NCI-H446 (cell line): Measurements from ENCODE around the gene IL15RA.
A peak's percentile ranks its signal among the peaks of the same experiment; 100 is the strongest.
"Not testable (repeated sequence)": the region's sequence is repeated elsewhere in the genome, so short reads cannot be mapped to it uniquely, and the experiment has no call there.

ENCODE experiments used
- DNase-seq, 2 experiments: peaks; one replicate each; lab custom pipeline; 2025; lab: John Stamatoyannopoulos, UW

The IL15RA gene

DNA sequence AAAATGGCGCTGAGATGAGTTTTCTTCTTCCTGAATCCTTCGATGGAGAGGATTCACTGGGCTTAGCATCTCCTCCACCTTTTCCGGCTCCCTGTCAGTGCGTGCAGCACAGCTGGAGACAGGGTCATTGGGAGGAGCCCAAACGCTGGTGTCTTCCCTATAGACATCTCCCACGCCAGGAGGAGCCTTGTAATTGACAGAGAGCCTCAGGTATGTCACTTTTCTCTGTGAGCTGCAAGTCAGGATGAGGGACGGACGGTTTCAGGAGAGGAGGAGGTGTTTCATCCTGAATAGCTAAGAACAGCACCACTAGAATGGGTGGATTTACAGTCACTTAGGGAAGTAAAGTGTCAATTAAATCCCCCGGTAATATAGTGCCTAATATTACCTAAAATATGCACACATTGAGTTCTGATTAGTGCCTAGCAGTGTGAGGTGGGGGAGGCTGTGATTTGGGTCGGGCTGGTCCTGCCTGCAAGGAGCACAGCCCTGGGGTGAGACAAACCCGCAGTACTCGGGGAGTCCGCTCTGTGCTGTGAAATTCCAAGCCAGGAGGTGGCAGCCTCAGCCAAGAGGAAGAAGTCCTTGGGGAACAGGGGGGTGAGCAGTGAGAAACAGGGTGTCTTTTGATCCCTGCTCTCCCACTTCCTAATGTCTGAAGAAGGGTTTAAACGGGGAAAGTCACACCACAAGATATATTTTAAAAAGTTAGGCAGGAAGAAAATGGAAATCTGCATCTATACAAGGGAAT lies 28.2 kb downstream of the IL15RA start:
- DNase-seq = peak in 1 of 2 experiments; percentile 29

DNA sequence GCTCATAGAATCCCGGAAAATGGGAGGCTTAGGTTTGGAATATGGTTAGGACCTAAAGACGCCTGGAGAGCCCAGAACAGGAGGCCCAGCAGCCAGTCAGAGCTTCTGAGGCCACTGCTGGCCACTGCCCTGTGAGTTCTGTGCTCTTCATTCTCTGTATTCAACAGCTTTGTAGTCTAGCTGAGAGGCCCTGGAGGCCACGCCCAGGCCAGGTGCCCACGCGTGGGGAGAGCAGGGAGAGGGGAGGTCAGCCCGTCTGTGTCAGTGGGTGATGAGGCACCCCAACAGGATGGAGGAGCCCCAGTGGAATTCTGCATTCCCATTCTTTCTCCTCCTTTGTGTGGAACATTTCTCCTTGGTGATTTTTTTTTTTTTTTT lies 29.1 kb downstream of the IL15RA start:
- no peak for DNase-seq

DNA sequence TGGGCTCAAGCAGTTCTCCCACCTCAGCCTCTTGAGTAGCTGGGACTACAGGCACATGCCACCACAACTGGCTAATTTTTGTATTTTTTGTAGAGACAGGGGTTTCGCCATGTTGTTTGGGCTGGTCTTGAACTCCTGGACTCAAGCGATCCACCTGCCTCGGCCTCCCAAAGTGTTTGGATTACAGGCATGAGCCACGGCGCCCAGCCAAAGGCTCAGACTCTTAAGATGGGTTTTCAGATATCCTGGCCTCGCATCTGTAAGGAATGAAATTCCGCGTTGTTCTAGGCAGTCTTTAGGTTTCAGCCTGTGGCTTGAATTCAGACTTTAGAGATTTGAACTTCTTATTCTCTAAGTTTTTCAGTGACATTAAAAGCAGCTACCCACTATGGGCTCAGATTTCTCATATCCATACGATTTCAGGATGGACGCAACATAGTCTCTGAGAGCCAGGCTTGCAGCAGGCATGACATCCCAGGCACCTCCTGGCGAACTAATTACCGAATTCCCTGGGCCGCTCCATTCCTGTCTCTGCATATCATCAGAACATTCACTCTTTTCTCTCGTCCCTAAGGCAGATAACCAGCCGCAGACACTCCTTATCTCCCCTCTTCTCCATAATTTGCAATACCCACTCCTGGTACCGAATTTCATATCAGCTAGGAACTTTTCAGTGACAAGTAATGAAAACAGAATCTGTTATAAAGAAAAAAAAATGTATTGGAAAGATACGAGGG lies 29.7 kb downstream of the IL15RA start:
- no peak for DNase-seq

DNA sequence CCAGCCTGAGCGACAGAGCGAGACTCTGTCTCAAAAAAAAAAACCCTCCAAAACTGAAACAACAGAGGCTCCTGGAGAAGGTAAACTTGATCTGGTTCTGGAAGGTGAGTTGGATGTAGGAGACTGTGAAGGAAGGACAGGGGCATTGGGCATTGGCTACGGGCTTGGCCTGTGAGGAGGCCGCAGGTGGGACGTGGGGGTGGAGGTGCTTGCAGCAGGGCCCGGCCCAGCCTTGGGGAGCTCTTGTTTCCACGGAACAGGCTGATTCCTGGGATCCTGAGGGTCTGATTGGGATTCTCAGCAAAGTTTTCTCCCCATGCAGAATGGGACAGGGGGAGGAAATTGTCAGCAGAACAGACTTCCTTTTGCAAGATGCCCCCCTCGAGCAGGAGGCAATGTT lies 30.6 kb downstream of the IL15RA start:
- DNase-seq = no peak

DNA sequence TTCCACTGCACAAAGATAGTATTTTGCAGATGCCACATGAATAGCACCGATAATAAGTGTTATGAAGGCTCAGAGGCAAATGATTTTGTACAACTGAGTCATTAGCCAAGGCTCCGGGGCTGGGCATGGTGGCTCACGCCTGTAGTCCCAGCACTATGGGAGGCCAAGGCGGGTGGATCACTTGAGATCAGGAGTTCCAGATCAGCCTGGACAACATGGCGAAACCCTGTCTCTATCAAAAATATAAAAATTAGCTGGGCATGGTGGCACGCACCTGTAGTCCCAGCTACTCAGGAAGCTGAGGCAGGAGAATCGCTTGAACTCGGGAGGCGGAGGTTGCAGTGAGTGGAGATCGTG lies 30.9 kb downstream of the IL15RA start:
- DNase-seq = not testable (repeated sequence)

DNA sequence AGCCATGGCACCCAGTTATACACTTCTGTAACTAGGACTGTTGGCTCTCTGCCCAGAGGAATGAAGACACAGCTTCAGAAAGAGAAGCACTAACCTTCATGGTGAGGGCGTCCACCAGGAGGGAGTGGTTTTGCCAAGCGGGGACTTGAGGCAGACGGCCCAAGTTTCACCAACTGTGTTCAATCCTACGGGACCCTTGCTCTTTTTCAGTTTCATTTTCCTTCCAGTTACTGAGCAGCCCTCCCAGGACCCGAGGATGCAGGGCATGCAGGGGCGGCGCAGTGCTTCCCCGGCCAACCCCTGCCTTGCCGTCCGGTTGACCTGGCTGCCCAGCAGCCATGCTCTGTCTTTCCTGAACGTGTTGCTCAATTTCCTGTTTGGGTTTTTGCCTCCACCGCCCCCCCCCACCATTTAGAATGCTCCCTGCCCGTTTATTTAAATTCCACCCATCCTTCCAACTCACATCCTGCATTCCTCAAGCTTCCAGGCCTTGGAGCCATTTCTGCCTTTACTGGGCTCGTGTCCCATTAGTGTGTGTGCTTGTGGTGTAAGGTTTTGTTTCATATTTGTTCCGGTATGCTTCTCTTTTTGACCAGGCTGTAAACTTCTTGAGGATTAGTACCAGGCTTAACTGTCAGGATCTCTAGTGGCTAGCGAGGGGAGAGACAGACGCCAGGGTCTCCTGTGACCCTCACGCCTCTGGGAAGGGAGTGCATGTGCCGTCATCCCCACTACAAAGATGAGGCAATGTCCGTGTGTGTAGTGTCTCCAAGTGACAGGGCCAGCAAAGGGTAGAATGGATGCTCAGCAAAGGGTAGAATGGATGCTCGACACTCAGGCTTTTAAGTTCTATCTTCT lies 31.6 kb downstream of the IL15RA start:
- no peak for DNase-seq

DNA sequence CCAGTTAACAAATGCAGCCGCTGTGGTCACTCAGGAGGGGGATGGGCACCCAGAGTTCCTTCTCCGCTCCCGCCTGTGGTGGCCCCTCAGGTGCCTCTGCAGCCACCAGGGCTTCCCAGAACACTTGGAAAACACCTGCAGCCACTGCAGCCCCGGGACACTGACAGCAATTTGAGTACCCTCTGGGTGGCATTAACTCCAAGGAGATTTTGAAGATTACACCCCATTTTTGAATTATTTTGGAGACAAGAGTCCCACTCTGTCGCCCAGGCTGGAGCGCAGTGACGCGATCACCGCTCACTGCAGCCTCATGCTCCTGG lies 32.2 kb downstream of the IL15RA start:
- DNase-seq = no peak

DNA sequence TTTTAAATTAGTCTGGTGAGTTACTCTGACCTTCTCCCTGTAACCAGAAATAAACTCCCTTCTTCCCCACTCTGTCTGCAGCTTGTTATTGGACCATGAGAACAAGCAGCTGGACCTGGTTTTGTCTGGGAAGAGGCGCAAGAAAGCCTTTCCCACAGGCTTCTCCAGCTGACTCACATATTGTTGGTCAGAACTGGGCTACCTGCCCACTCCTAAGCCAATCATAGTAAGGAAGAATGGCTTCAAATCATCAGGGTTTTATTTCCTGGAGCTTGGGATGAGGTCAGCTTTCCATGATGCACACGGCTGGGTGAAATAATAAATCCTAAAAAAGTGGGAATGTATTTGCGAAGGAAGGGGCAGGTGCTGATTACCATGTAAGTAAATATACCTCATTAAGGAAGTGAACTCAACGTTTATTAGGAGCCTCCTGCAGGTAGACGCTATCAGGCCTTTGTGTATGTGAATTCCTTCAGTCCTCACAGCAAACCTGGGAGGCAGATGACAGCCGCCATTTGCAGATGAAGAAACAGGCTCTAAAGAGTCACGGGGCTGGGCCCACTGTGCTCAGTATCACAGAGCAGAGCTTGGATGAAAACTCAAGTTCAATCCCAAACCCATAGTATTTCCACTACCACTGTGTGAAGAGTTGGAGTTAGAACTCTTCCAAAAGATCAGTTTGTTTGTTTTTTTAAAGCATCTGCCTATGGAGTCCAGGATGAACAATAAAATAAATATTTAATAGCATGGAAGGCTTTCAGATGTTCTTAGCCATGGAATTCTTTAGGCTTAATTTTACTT lies 32.8 kb downstream of the IL15RA start:
- peak in 1 of 2 experiments; percentile 7 for DNase-seq

DNA sequence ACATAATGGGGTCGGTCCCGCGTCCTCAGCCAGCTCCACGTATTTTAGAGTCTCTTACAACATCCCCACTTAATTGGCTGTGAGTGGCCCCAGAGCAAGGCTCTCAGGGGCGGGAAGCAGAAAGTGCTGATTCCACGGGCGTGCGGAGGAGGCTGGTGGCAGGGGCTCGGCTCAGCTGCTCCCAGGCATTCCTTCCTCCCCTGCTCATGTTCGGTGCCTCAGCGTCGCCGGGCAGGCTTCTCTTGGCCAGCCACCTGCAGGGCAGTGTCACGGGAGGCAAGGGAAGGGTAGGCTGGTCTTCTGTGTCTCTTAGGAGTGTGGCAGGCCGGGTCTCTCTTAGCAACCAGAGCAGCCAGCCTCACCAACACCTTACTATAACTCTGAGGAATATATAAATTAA lies 33.8 kb downstream of the IL15RA start:
- no peak for DNase-seq

DNA sequence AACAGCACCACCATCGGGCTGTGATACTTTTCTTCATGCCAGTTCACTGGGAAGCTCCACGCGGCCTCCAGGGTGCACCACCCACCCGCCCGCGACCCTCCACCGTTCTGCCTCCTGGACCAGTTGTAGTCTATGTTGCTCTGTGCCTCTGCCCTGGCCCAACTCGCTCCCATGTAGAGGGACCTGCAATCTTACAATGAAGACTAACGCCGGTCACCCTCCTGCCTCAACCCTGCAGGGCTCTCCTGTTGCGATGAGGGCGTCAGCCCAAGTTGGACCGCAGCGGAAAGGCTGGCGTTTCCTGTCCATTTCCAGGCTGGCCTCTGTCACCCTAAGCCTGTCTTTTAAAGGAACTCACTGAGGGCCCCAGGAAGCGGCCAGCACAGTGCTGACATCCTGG lies 34.9 kb downstream of the IL15RA start:
- no peak for DNase-seq

DNA sequence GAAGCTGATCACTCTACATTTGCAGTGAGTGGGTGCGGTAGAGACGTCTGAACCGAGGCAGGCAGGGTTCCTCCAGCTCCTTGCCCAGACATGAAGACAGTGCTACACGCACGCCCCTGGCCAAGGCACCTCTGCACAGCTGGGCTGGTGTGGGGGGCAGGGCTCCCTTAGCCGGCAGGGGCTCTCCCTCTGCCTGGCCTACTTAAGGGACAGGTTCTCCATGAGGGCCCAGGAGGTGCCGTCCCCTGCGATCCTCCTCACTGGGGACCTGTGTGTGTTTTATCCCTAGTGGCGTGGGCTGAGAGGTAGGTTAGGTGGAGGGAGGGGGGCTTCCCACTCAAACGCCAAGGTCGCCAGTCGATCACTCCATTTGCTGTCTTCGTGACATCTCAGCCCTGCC lies 35.3 kb downstream of the IL15RA start:
- DNase-seq = no peak

DNA sequence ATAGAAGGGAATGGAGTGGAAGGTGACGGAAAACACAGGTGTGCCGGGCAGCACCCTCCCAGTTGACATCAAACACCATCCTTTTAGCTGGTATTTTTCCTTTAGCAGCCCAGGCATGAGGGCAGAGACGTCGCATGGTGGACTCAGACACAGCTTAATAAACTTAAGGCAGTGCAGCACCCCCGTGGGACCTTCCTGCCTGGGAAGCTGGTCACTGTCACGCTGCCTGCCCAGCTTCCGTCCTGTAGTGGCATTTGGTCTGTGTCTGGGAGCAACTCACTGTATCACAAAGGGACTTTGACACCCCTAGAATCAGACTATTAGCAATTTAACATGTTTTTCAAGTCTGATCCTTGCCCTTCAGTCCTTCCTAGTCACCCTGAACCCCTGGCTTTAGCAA lies 35.8 kb downstream of the IL15RA start:
- DNase-seq = no peak

DNA sequence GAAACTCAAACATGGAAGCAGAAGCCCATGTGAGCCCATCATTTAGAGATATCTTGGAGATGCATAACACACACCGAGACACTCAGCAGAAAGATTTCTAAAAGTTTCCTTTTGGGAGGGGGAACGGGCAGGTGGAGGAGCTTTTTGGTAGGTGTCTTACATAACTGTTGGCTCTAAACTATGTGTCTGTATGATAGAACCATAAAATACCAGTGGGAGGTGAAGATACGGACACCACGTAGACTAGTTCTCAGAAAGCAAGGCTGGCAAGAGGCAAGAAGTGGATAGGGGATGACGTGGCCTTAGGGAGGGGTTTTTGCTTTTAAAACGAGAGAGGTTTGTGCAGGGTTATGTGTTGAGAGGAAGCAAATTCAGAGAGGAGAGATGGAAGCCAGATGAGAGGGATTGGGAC lies 36.5 kb downstream of the IL15RA start:
- DNase-seq = no peak

DNA sequence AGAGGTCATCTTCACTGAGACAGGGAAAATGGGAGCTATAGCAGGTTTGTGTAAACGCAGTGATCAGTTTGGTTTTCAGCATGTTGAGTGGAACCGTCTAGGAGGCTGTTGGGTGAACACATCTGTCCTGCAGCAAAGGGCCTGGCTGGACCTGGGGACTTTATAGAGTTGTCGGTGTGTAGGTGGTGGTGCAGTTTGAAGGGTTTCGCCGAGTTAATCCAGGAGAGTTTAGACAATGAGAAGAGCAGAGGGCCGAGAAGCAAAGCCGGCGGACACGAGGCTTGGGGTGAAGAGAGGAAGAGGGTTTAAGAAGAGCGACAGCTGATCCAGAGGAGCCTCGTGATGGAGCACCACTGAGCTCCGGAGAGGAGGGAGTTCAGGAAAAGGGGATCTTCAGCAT lies 39.1 kb downstream of the IL15RA start:
- DNase-seq = no peak

DNA sequence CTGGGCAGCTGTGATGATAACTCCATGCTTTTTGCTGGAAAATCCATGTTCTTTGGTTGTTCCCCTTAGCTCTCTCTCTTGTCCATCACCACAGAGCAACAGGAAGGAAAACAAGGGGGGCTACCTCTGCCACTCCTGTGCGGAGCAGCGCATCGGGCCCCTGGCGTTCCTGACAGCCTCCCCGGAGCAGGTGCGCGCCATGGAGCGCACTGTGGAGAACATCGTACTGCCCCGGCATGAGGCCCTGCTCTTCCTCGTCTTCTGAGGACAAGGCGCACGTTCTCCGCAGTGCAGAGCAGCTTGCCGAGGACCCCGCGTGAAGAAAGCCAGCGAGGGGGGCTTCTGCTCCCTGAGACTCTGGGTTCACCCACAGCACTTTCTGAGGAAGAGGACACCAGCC lies 40.3 kb downstream of the IL15RA start:
- DNase-seq = no peak

DNA sequence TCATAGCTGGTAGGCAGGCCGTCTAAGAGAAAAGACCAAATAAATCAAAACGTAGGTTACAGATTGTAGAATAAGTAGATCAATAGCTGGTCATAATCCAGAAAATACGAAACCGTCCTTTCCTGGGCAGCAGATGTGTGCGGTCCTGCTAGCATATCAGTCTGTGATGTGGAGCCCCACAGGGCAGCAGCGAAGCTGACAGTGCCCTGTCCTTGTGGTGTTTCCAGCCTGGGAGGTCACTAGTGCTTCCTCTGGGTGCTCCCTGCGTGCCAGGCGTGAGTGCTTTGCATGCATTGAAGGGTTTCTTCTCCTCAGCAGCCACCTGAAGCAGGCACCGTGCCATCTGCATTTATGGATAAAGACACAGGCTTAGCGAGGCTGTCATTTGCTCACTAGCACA lies 41.7 kb downstream of the IL15RA start:
- DNase-seq = no peak

DNA sequence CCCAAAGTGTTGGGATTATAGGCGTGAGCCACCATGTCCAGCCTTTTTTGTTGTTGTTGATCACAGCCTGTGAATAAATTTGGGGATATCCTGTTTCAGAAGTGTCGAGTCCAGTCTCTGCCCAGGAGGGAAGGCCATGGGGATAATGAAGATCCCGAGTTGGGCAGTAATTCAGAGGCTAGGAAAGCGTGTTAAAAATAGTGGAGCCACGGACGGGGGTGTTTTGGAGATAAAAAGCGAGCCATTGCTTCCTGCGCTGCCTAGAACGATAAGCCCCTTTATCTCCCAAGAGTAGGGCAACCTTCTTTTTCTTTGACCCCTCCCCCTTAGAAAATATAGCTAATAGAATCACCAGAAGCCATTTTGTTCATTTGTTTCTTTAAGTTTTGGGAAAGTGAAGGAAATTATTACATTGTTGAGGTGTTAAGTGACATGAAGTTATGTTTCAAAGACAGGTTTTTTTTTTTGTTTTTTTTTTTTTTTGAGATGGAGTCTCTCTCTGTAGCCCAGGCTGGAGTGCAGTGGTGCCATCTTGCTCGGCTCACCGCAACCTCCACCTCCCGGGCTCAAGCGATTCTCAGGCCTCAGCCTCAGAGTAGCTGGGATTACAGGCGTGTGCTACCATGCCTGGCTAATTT lies 43.3 kb downstream of the IL15RA start:
- no peak for DNase-seq

DNA sequence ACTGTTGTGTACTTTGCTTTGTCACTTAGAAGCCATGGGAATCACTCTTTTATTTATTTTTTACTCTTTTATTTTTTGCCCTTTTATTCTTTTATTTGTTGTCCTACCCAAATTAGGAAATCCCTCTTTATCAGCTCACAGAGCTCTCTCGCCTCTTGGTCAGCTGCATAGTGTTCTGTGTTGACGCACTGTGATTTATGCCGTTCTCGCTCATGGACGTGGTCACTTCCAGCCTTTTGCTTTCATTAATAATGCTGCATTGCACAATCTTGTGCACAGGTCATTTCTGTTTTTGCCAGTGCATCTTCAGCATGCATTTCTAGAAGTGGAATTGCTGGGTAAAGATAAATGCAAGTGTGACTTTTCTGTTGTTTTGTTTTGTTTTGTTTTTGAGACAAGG lies 45.0 kb downstream of the IL15RA start:
- no peak for DNase-seq

DNA sequence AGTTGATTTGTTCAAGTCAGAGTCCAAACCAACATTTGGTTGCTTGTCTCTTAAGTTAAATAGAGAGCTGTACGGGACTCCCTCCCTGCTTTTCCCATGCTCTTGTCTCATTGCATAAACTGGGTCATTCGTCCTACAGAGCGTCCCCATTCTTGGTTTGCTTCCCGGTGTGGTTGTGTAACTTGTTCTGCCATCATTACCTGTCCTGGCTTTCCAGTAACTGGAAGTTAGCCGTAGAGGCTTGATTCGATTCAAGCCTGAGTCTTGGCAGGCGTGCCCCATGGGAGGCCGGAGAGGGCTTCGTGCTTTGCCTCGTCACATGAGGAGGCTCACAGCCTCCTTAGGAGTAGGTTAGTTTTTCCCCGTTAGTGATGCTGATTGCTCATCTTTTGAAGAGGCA lies 47.1 kb downstream of the IL15RA start:
- no peak for DNase-seq

DNA sequence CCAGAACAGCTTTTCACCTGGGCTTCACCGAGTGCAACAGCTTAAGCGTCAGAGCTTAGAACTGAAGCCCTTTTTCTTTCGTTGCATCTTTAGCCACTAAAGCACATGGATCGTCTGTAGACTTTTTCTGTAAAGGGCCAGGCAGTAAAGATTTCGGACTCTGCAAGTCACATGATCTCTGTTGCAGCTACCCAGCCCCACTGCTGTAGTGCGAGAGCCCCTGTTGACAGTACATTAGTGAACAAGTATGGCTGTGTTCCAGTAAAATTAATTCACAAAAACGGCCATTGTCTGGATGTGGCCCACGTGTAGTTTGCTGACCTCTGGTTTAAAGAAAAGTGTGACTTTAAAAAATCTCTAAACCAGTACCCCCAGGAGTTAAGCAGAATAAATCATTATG lies 47.9 kb downstream of the IL15RA start:
- no peak for DNase-seq

DNA sequence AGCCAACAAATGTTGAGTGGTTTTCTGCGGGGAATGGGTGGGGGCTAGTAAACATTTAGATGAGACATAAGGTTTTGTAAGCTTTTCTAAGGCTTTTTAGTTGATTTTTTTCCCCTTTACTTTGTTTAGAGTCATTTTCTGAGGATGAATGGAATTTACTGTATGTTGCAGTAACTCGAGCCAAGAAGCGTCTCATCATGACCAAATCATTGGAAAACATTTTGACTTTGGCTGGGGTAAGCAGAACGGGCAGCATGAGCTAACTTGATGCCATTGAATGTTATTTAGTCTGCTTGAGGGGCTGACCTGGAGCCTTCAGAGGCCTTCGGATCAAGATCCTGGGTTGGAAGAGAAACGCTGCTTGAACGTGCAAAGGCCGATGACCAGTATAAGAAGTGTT lies 50.0 kb downstream of the IL15RA start:
- DNase-seq = no peak

DNA sequence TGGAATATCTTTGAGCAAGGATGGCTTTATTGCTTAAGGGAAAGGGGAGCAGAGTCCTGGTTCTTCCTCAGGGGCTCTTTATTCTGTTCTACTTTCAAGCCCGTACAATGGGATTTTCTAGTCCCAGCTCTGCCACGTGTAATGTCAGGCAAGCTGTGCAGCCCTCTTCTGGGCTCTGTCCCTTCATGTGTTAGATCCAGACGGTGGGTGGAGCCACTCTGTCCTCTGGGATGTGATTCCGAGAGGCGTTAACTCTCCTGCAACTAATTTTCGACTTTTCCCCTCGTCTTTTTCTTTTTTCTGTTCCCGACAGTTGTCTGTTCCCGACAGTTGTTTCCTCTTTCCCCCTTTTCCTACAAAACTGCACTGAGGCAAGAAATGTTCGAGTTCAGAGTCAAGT lies 52.5 kb downstream of the IL15RA start:
- no peak for DNase-seq
